OCI-LY7 (cell line): ENCODE results near the gene NEK11. TPM values are rescaled to one million over a fixed set of nuclear protein-coding genes. Genes with fewer than 3 reads are reported as not detected.
A peak's percentile ranks its signal among the peaks of the same experiment; 100 is the strongest.

ENCODE experiments used
- BruUV-seq: library from RNA; stranded (reverse); fragments of 400-500 nt; replicated peaks from 2 replicates; lab custom pipeline; 2021; lab: Mats Ljungman, UMichigan
- CTCF ChIA-PET: fragments of 300-600 bp; sonication (Branson Sonifier 250); formaldehyde crosslinking; loops from one replicate; lab custom pipeline; 2022; ENCODE audit warnings: antibody characterized with exemption; ENCODE audit not compliant: unreplicated experiment; lab: Charles Lee
- POLR2A ChIA-PET: fragments of 300-600 bp; sonication (Branson Sonifier 250); formaldehyde crosslinking; loops from one replicate; lab custom pipeline; 2022; ENCODE audit warnings: antibody characterized with exemption; lab: Charles Lee
- DNase-seq: peaks from one replicate; pipeline ENCODE4 v3.0.0-alpha.2; 2015; ENCODE audit warnings: low spot score
- H2AFZ ChIP-seq: fragments of 200-600 bp; sonication (generic), shearing (Covaris generic); 2 replicates; pipeline ENCODE4 v1.6.1; 2014; ENCODE audit warnings: mild to moderate bottlenecking, antibody characterized with exemption, low read length, moderate library complexity
- H3K27ac ChIP-seq: fragments of 200-600 bp; sonication (generic); 2 replicates; pipeline ENCODE4 v1.5.1; 2014; ENCODE audit warnings: mixed run types, low read depth, mild to moderate bottlenecking, moderate library complexity, low read length, inconsistent platforms; ENCODE audit not compliant: poor library complexity, severe bottlenecking
- H3K36me3 ChIP-seq: fragments of 200-600 bp; sonication (generic); 2 replicates; pipeline ENCODE4 v1.6.1; 2014; ENCODE audit warnings: mild to moderate bottlenecking, antibody characterized with exemption, low read length, moderate library complexity, mixed read lengths; ENCODE audit not compliant: insufficient read depth
- H3K4me1 ChIP-seq: fragments of 200-600 bp; sonication (generic); 2 replicates; pipeline ENCODE4 v1.5.1; 2014; ENCODE audit warnings: mild to moderate bottlenecking, low read length; ENCODE audit not compliant: insufficient read depth, poor library complexity, severe bottlenecking
- H3K4me2 ChIP-seq: fragments of 200-600 bp; sonication (generic); 2 replicates; pipeline ENCODE4 v1.6.1; 2014; ENCODE audit warnings: mild to moderate bottlenecking, low read length
- H3K4me3 ChIP-seq: fragments of 200-600 bp; sonication (generic); 2 replicates; pipeline ENCODE4 v1.5.1; 2014; ENCODE audit warnings: mild to moderate bottlenecking, low read depth, low read length; ENCODE audit not compliant: poor library complexity, severe bottlenecking
- H3K79me2 ChIP-seq: fragments of 200-600 bp; sonication (generic); 2 replicates; pipeline ENCODE4 v1.6.1; 2016; ENCODE audit warnings: low read depth, mild to moderate bottlenecking, low read length, moderate library complexity, mixed read lengths; ENCODE audit not compliant: insufficient read depth
- H3K9me2 ChIP-seq: fragments of 200-600 bp; sonication (generic); 2 replicates; pipeline ENCODE4 v1.6.1; 2016; ENCODE audit warnings: mild to moderate bottlenecking, low read length, mixed read lengths; ENCODE audit not compliant: insufficient read depth
- H3K9me3 ChIP-seq: fragments of 200-600 bp; sonication (generic); 2 replicates; pipeline ENCODE4 v1.6.1; 2014; ENCODE audit warnings: mild to moderate bottlenecking, mixed run types, low read length, mixed read lengths
- H4K20me1 ChIP-seq: fragments of 200-600 bp; sonication (generic); 2 replicates; pipeline ENCODE4 v1.6.1; 2014; ENCODE audit warnings: mild to moderate bottlenecking, antibody characterized with exemption, low read length, moderate library complexity, mixed read lengths; ENCODE audit not compliant: insufficient read depth
- CTCF ChIP-seq: fragments of 200-600 bp; sonication (generic); conservative IDR thresholded peaks from 2 replicates; pipeline ENCODE4 v1.5.1; 2014; ENCODE audit warnings: mild to moderate bottlenecking, antibody characterized with exemption, low read length, moderate library complexity, mixed read lengths
- EZH2phosphoT487 ChIP-seq: fragments of 200-600 bp; sonication (generic); IDR thresholded peaks from 2 replicates; pipeline ENCODE4 v1.6.1; 2018; ENCODE audit warnings: low read depth, borderline replicate concordance, mild to moderate bottlenecking, mixed run types, antibody characterized with exemption, low read length, moderate library complexity, mixed read lengths
- intact Hi-C: fragments of 100-400 bp; cut with micrococcal nuclease; formaldehyde crosslinking; loops from one replicate; pipeline ENCODE4 v1.10.0; 2022; ENCODE audit not compliant: unreplicated experiment
- total RNA-seq, 2 experiments: library from RNA; depleted of rRNA in 1 of 2; stranded (reverse); fragments of >200 nt in 1 of 2; shearing (Covaris generic) in 1 of 2; gene quantifications; 2 replicates each; pipeline ENCODE4 v1.2.3, GENCODE V29; 2014 to 2022

NEK11 gene
- total RNA-seq, 2 experiments from 2014 or later = 0.47 to 1.5 TPM

GRCh38 chr3:131018970-131019369 lies 7.7 kb upstream of the NEK11 start:
- ChIA-PET POLR2A (interaction anchor here (0.6 kb wide), 1 partner anchor 360 kb away, joined by 3 read pairs; no protein-coding TSS in a partner anchor), CTCF (no interaction called here)
- Histone ChIP-seq H3K9me2 (no peaks in the 10 kb centered on the region), H3K4me2 (no peak overlapping the region), H3K36me3 (peaks cover 85% of the 10 kb centered on the region), H3K4me1 (peaks cover 11% of the 10 kb centered on the region), H4K20me1 (no peaks in the 10 kb centered on the region), H3K4me3 (no peak overlapping the region), H3K9me3 (no peaks in the 10 kb centered on the region), H3K79me2 (no peaks in the 10 kb centered on the region), H3K27ac (no peak overlapping the region), H2AFZ (no peak overlapping the region)
- no peak for DNase-seq
- no TSS peak for BruUV-seq
- TF ChIP-seq CTCF (no peak), EZH2phosphoT487 (no peak)
- intact Hi-C loops = no loop called here

GRCh38 chr3:131020122-131020693 lies 6.5 kb upstream of the NEK11 start:
- no peak overlapping the region for H2AFZ ChIP-seq
- no peaks in the 10 kb centered on the region for H4K20me1 ChIP-seq
- POLR2A ChIA-PET = interaction anchor here (0.6 to 1.0 kb wide), 2 partner anchors 57 to 337 kb away, joined by 3 read pairs; no protein-coding TSS in a partner anchor
- H3K9me2 ChIP-seq = no peaks in the 10 kb centered on the region
- peak; percentile 18 for DNase-seq
- H3K4me3 ChIP-seq = no peak overlapping the region
- H3K36me3 ChIP-seq = peaks cover 85% of the 10 kb centered on the region
- H3K27ac ChIP-seq = no peak overlapping the region
- H3K9me3 ChIP-seq = no peaks in the 10 kb centered on the region
- BruUV-seq = no TSS peak
- no peak for TF ChIP-seq CTCF
- no peak for TF ChIP-seq EZH2phosphoT487
- no peaks in the 10 kb centered on the region for H3K79me2 ChIP-seq
- H3K4me1 ChIP-seq = peaks cover 13% of the 10 kb centered on the region
- H3K4me2 ChIP-seq = no peak overlapping the region; the same call in 1 of the 2 replicates
- CTCF ChIA-PET = no interaction called here
- intact Hi-C loops = no loop called here

GRCh38 chr3:131025539-131025938 lies 1.1 kb upstream of the NEK11 start:
- peak overlapping the region; percentile 81; the same call in 1 of the 2 replicates for H2AFZ ChIP-seq
- H3K4me1 ChIP-seq = peaks cover 24% of the 10 kb centered on the region

More at GRCh38 chr3:131025539-131025938, 1.1 kb upstream of the NEK11 start:
- Histone ChIP-seq H3K27ac (no peak overlapping the region), H3K36me3 (peaks cover 45% of the 10 kb centered on the region), H3K9me3 (no peaks in the 10 kb centered on the region), H3K4me3 (peak overlapping the region; percentile 75), H3K9me2 (no peaks in the 10 kb centered on the region), H3K4me2 (peak overlapping the region; percentile 97), H3K79me2 (peaks cover 9% of the 10 kb centered on the region; the same call in 1 of the 2 replicates), H4K20me1 (no peaks in the 10 kb centered on the region)
- POLR2A ChIA-PET = interaction anchor here (0.6 to 3.5 kb wide), 9 partner anchors 10 to 1119 kb away, joined by 3 to 16 read pairs (median 5); partner anchors contain the start of genes ATP2C1 and NUDT16
- TF ChIP-seq CTCF (no peak), EZH2phosphoT487 (no peak)
- no peak for DNase-seq
- BruUV-seq = no TSS peak
- CTCF ChIA-PET = no interaction called here
- intact Hi-C loops = loop anchor here (5.0 kb wide), 3 partner anchors 278 to 1002 kb away; partner anchors contain the start of genes MRPL3 and PIK3R4
